Brain microvascular endothelial cell (primary cell): ENCODE results near the gene SLC38A9.

Experiments
- DNase-seq: peaks from one replicate; pipeline ENCODE4 v3.0.0-alpha.2; 2020
- H3K27ac ChIP-seq: fragments of 250-450 bp; sonication (Bioruptor Pico); 2 replicates; pipeline ENCODE4 v1.5.1; 2020; ENCODE audit warnings: mild to moderate bottlenecking, moderate library complexity
- H3K27me3 ChIP-seq: fragments of 250-450 bp; sonication (Bioruptor Pico); replicated peaks from 2 replicates; pipeline ENCODE4 v1.5.1; 2020; ENCODE audit warnings: mild to moderate bottlenecking
- H3K36me3 ChIP-seq: fragments of 250-450 bp; sonication (Bioruptor Pico); replicated peaks from 2 replicates; pipeline ENCODE4 v1.5.1; 2020; ENCODE audit warnings: mild to moderate bottlenecking
- H3K4me3 ChIP-seq: 2 replicates; pipeline ENCODE4 v1.5.1; 2011; ENCODE audit warnings: low read depth, mild to moderate bottlenecking, control low read depth, low read length, moderate library complexity
- CTCF ChIP-seq: IDR thresholded peaks from 2 replicates; pipeline ENCODE4 v1.5.1; 2011; ENCODE audit warnings: low read depth, mild to moderate bottlenecking, moderate library complexity, low read length, control low read depth, inconsistent platforms; ENCODE audit errors: missing control alignments
- in situ Hi-C: cut with HindIII; loops from 2 replicates; pipeline ENCODE4 v1.10.0; 2017; ENCODE audit warnings: low sequenced_read_pairs, low pct_ligation_motif_present

SLC38A9 gene

GRCh38 chr5:55624841-55625588 is 87.1 kb downstream of the SLC38A9 start:
- H3K27me3 ChIP-seq, result no peaks in the 10 kb centered on the region
- TF ChIP-seq CTCF, result no peak
- no peak overlapping the region for H3K4me3 ChIP-seq
- no peak for DNase-seq
- in situ Hi-C loops, result no loop called here
- H3K36me3 ChIP-seq, result no peaks in the 10 kb centered on the region
- H3K27ac ChIP-seq, result no peak overlapping the region

DNA sequence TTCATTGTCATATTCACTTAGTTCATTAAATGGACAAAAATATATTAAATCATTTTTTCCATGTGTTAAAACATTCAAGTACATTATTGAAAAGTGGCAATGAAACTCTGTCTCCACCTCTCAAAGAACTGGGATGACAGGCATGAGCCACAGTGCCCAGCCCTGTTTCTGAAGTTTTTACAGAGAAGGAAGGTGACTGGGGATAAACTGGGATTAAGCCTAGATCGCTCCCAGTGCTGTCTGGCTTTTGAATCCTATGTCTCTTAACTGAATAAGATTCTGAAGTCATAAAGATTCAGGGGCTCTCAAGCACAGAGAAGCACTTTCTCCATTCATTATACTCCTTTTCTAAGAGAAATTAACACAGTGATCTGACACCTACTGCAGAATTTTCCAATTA is 88.3 kb downstream of the SLC38A9 start:
- no peak for DNase-seq
- in situ Hi-C loops, result no loop called here
- Histone ChIP-seq H3K27ac (no peak overlapping the region), H3K27me3 (no peaks in the 10 kb centered on the region), H3K36me3 (no peaks in the 10 kb centered on the region), H3K4me3 (no peak overlapping the region)
- no peak for TF ChIP-seq CTCF

- Histone ChIP-seq H3K4me3 (no peak overlapping the region), H3K36me3 (no peaks in the 10 kb centered on the region), H3K27ac (no peak overlapping the region), H3K27me3 (no peaks in the 10 kb centered on the region)
- TF ChIP-seq CTCF, result no peak
- no peak for DNase-seq
- in situ Hi-C loops, result no loop called here
Measured at GRCh38 chr5:55622460-55622859, 89.7 kb downstream of the SLC38A9 start.

GRCh38 chr5:55621229-55621628 is 90.9 kb downstream of the SLC38A9 start:
- TF ChIP-seq CTCF, result no peak
- Histone ChIP-seq H3K27ac (no peak overlapping the region), H3K27me3 (no peaks in the 10 kb centered on the region), H3K4me3 (no peak overlapping the region), H3K36me3 (no peaks in the 10 kb centered on the region)
- in situ Hi-C loops, result no loop called here
- DNase-seq, result no peak

GRCh38 chr5:55620766-55621160 is 91.4 kb downstream of the SLC38A9 start:
- no peak overlapping the region for H3K27ac ChIP-seq
- no peaks in the 10 kb centered on the region for H3K36me3 ChIP-seq
- in situ Hi-C loops, result no loop called here
- no peak overlapping the region for H3K4me3 ChIP-seq
- H3K27me3 ChIP-seq, result no peaks in the 10 kb centered on the region
- DNase-seq, result no peak
- no peak for TF ChIP-seq CTCF
